ENCODE results near the gene DEFB115. TPM values are rescaled to one million over a fixed set of nuclear protein-coding genes. Genes with fewer than 3 reads are reported as not detected.

The DEFB115 gene
- not detected in 2 replicates for total RNA-seq

GRCh38 chr20:31257364-31257763, at the start of gene DEFB115:
TSS of gene DEFB115 (plus strand) at chr20:31257664. CDS start at chr20:31257664, 0 bp downstream.

GRCh38 chr20:31308535-31309162, 51.2 kb downstream of the DEFB115 start, which contains the start of gene DEFB116:
TSS of gene DEFB116 (minus strand) at chr20:31308585. CDS start at chr20:31308585, 0 bp downstream.

Other genes with a start within 250 kb of the DEFB115 start
- gene DEFB116, start 50.9 kb downstream of the DEFB115 start, total RNA-seq: not detected in 2 replicates
- gene DEFB118, start 110.9 kb downstream of the DEFB115 start, total RNA-seq: not detected in 2 replicates
- not detected in 2 replicates for gene DEFB119, start 132.9 kb downstream of the DEFB115 start, total RNA-seq
- not detected in 2 replicates for gene DEFB121, start 148.6 kb downstream of the DEFB115 start, total RNA-seq
- gene DEFB123, start 183.0 kb downstream of the DEFB115 start, total RNA-seq: not detected in 2 replicates
- not detected in 2 replicates for gene DEFB124, start 217.5 kb downstream of the DEFB115 start, total RNA-seq
- 2.8 and 3.4 TPM in 2 replicates for gene REM1, start 217.6 kb downstream of the DEFB115 start, total RNA-seq